Natural killer cell (primary cell): ENCODE results near the gene KLK6. TPM values are rescaled to one million over a fixed set of nuclear protein-coding genes. Genes with fewer than 3 reads are reported as not detected.
A peak's percentile ranks its signal among the peaks of the same experiment; 100 is the strongest.

Experiments used
- ATAC-seq, 3 donors: fragments of 150-1000 bp in 2 of 3; fragments of 200-7000 bp in 1 of 3; cut with Tn5 transposase; 1 replicate in 1 of 3; 2 replicates in 2 of 3; pipeline ENCODE4 v1.10.0; 2021; ENCODE audit warnings: mild to moderate bottlenecking in 2 of 3, moderate library complexity in 2 of 3
- DNase-seq, 2 donors: peaks; one replicate each; pipeline versions ENCODE4 v3.0.0 to v3.0.0-alpha.2; 2013 to 2021; ENCODE audit warnings: mixed read lengths in 1 of 2
- H3K27ac ChIP-seq: one replicate; pipeline ENCODE4 v1.5.1; 2013; ENCODE audit warnings: mild to moderate bottlenecking, low read length
- H3K27me3 ChIP-seq: one replicate; pipeline ENCODE4 v1.6.1; 2013; ENCODE audit warnings: low read length; ENCODE audit not compliant: control insufficient read depth, insufficient read depth
- H3K36me3 ChIP-seq: one replicate; pipeline ENCODE4 v1.6.1; 2013; ENCODE audit warnings: low read length; ENCODE audit not compliant: control insufficient read depth, insufficient read depth
- H3K4me1 ChIP-seq: one replicate; pipeline ENCODE4 v1.6.1; 2013; ENCODE audit warnings: low read length; ENCODE audit not compliant: control insufficient read depth, insufficient read depth
- H3K4me3 ChIP-seq: one replicate; pipeline ENCODE4 v1.5.1; 2013; ENCODE audit warnings: low read length
- H3K9me3 ChIP-seq: one replicate; pipeline ENCODE4 v1.6.1; 2013; ENCODE audit warnings: low read length; ENCODE audit not compliant: control insufficient read depth, insufficient read depth
- H3K27ac Mint-ChIP-seq, 2 donors: one replicate each; pipeline ENCODE4 v1.8.0; 2022; ENCODE audit warnings: mild to moderate bottlenecking in 2 of 2, mixed read lengths in 2 of 2, moderate library complexity in 1 of 2
- H3K27me3 Mint-ChIP-seq, 2 donors: one replicate each; pipeline ENCODE4 v1.8.0; 2022; ENCODE audit warnings: low read depth in 2 of 2, mixed read lengths in 2 of 2
- H3K36me3 Mint-ChIP-seq: one replicate; pipeline ENCODE4 v1.8.0; 2022; ENCODE audit warnings: mixed read lengths
- H3K4me1 Mint-ChIP-seq, 2 donors: one replicate each; pipeline ENCODE4 v1.8.0; 2022; ENCODE audit warnings: mixed read lengths in 2 of 2
- H3K4me3 Mint-ChIP-seq: one replicate; pipeline ENCODE4 v1.8.0; 2022; ENCODE audit warnings: mild to moderate bottlenecking, moderate library complexity, mixed read lengths
- H3K9me3 Mint-ChIP-seq, 2 donors: one replicate each; pipeline ENCODE4 v1.8.0; 2022; ENCODE audit warnings: mixed read lengths in 2 of 2
- CTCF ChIP-seq: fragments of 200-600 bp; IDR thresholded peaks from one replicate; pipeline ENCODE4 v1.8.0; 2022; ENCODE audit warnings: antibody characterized with exemption
- WGBS: methylation state at CpG from one replicate; pipeline ENCODE4 v1.1.7; 2013; ENCODE audit warnings: missing lambda C conversion rate; ENCODE audit not compliant: insufficient coverage; 5-methylcytosine and 5-hydroxymethylcytosine counted together
- intact Hi-C: fragments of 100-400 bp; cut with micrococcal nuclease; formaldehyde crosslinking; loops from one replicate; pipeline ENCODE4 v1.14.2; 2022
- total RNA-seq, 4 donors: library from RNA; stranded (reverse); fragments of 120-200 nt in 1 of 4; gene quantifications; one replicate each; pipeline versions ENCODE4 v1.2.3 to v1.2.4, GENCODE V29; 2013 to 2022

The KLK6 gene
- total RNA-seq, 3 donors from 2014 or later (not counting 1 experiment from before 2014, with no cell fraction given), result not detected

GRCh38 chr19:51015691-51016267 lies 46.4 kb upstream of the KLK6 start:
- peaks cover 24% of the 10 kb centered on the region for H3K27me3 ChIP-seq
- H3K27ac ChIP-seq, result no peak overlapping the region
- no peak for TF ChIP-seq CTCF
- no peak for DNase-seq
- H3K4me3 ChIP-seq, result no peak overlapping the region
- no peaks in the 10 kb centered on the region for H3K36me3 ChIP-seq
- WGBS, result 87% methylated on average over 19 of the region's 19 CpGs
- Mint-ChIP-seq H3K27ac (no peak overlapping the region), H3K36me3 (no peaks in the 10 kb centered on the region), H3K27me3 (peaks cover 50 to 69% of the 10 kb centered on the region in 2 donors), H3K9me3 (no peaks in the 10 kb centered on the region), H3K4me3 (peak overlapping the region; percentile 37), H3K4me1 (peaks cover 17 to 23% of the 10 kb centered on the region in 2 donors)
- H3K4me1 ChIP-seq, result peaks cover 28% of the 10 kb centered on the region
- no peak for ATAC-seq
- no peaks in the 10 kb centered on the region for H3K9me3 ChIP-seq
- intact Hi-C loops, result no loop called here

GRCh38 chr19:51014242-51014641 lies 44.9 kb upstream of the KLK6 start:
- H3K27me3 Mint-ChIP-seq, result peaks cover 55 to 74% of the 10 kb centered on the region in 2 donors

GRCh38 chr19:51012661-51013190 lies 43.3 kb upstream of the KLK6 start:
- no peaks in the 10 kb centered on the region for H3K36me3 Mint-ChIP-seq
- DNase-seq (no peak), ATAC-seq (no peak)
- no peak overlapping the region for H3K27ac ChIP-seq
- no peak for TF ChIP-seq CTCF
- H3K27ac Mint-ChIP-seq, result no peak overlapping the region
- H3K4me3 Mint-ChIP-seq, result no peak overlapping the region
- H3K9me3 Mint-ChIP-seq, result no peaks in the 10 kb centered on the region
- 71% methylated on average over 12 of the region's 12 CpGs for WGBS
- intact Hi-C loops, result no loop called here
- peaks cover 48 to 63% of the 10 kb centered on the region in 2 donors for H3K27me3 Mint-ChIP-seq
- H3K9me3 ChIP-seq, result no peaks in the 10 kb centered on the region
- H3K36me3 ChIP-seq, result no peaks in the 10 kb centered on the region
- peaks cover 15% of the 10 kb centered on the region for H3K27me3 ChIP-seq
- H3K4me1 ChIP-seq, result peaks cover 10% of the 10 kb centered on the region
- no peak overlapping the region for H3K4me3 ChIP-seq
- peaks cover 5 to 8% of the 10 kb centered on the region in 2 donors for H3K4me1 Mint-ChIP-seq

More at GRCh38 chr19:51014242-51014641, 44.9 kb upstream of the KLK6 start:
- intact Hi-C loops, result no loop called here
- Mint-ChIP-seq H3K27ac (no peak overlapping the region), H3K4me3 (no peak overlapping the region), H3K4me1 (peaks cover 10 to 17% of the 10 kb centered on the region in 2 donors), H3K9me3 (no peaks in the 10 kb centered on the region), H3K36me3 (no peaks in the 10 kb centered on the region)
- no peak overlapping the region for H3K27ac ChIP-seq
- H3K9me3 ChIP-seq, result no peaks in the 10 kb centered on the region
- peaks cover 21% of the 10 kb centered on the region for H3K4me1 ChIP-seq
- no peaks in the 10 kb centered on the region for H3K36me3 ChIP-seq
- H3K27me3 ChIP-seq, result peaks cover 19% of the 10 kb centered on the region
- DNase-seq (no peak), ATAC-seq (no peak)
- no peak overlapping the region for H3K4me3 ChIP-seq
- TF ChIP-seq CTCF, result no peak
- WGBS, result 84% methylated on average over 6 of the region's 6 CpGs
